Measurements from ENCODE around the gene LPP. TPM values are rescaled to one million over a fixed set of nuclear protein-coding genes. Genes with fewer than 3 reads are reported as not detected.

Gene LPP
- total and polyA plus RNA-seq, 2 donors from 2014 or later = 6.7 to 233 TPM

DNA sequence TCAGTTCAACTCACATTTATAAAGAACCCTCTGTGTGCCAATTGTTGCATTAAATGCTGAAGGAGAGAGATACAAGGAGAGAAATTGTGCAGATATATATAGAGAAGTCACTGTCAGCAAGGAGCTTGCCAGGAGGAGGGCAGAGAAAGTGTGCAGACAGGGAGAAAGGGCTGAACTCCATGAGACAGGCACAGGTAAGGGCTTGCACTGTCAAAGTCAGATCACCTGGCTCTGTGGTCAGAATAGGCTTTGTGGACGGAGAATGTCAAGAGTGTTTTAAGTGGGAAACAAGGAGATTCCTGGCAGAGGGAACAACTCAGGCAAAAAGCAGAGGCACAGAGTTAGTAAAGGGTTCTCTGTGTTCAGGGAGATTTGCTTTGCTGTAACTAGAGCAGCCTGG is 714.8 kb downstream of the LPP start:
- Histone ChIP-seq H3K4me1 (ENCODE audit: control insufficient read depth in 2 of 3, insufficient read depth in 2 of 3, low read depth in 1 of 3, low read length in 3 of 3) (no peaks in the 10 kb centered on the region), H3K4me3 (ENCODE audit: low read length in 3 of 3) (no peak overlapping the region), H3K9ac (ENCODE audit: low read length in 3 of 3) (no peak overlapping the region), H3K9me3 (ENCODE audit: control insufficient read depth in 2 of 3, insufficient read depth in 1 of 3, low read length in 3 of 3) (no peaks in the 10 kb centered on the region), H3K36me3 (ENCODE audit: control insufficient read depth in 2 of 3, insufficient read depth in 3 of 3, low read length in 3 of 3) (peaks cover 0 to 10% (median 3%) of the 10 kb centered on the region in 3 donors), H3K27ac (ENCODE audit: low read depth in 2 of 2, low read length in 2 of 2) (no peak overlapping the region), H3K27me3 (ENCODE audit: control insufficient read depth, insufficient read depth, low read length) (no peaks in the 10 kb centered on the region)
- TF ChIP-seq, protein P1, sequence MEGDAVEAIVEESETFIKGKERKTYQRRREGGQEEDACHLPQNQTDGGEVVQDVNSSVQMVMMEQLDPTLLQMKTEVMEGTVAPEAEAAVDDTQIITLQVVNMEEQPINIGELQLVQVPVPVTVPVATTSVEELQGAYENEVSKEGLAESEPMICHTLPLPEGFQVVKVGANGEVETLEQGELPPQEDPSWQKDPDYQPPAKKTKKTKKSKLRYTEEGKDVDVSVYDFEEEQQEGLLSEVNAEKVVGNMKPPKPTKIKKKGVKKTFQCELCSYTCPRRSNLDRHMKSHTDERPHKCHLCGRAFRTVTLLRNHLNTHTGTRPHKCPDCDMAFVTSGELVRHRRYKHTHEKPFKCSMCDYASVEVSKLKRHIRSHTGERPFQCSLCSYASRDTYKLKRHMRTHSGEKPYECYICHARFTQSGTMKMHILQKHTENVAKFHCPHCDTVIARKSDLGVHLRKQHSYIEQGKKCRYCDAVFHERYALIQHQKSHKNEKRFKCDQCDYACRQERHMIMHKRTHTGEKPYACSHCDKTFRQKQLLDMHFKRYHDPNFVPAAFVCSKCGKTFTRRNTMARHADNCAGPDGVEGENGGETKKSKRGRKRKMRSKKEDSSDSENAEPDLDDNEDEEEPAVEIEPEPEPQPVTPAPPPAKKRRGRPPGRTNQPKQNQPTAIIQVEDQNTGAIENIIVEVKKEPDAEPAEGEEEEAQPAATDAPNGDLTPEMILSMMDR (IDR thresholded peaks at IDR 0.05; ENCODE audit: borderline replicate concordance, extremely low read depth, insufficient read depth) = no peak
- intact Hi-C loops (cut with DNase I) = no loop called here
- DNase-seq = no peak
- FAIRE-seq = no peak

DNA sequence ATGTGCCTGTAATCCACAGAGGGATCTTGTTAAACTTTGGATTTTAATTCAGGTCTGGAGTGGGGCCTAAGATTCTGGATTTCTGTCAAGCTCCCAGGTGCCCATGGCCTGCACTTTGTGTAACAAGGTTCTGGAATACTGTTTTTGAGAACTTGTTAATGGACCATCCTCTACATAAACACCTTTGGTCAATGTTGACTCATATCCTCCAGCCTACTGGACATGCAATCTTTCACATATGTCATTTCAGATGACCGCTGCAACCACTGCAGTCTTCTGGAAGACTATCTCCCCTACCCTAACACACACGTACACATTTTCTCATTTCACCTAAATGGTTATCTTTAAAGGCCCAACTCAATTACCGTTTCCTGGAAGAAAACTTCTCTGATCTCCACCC is 715.7 kb downstream of the LPP start:
- Histone ChIP-seq H3K27ac (ENCODE audit: low read depth in 2 of 2, low read length in 2 of 2) (no peak overlapping the region), H3K9me3 (ENCODE audit: control insufficient read depth in 2 of 3, insufficient read depth in 1 of 3, low read length in 3 of 3) (no peaks in the 10 kb centered on the region), H3K4me1 (ENCODE audit: control insufficient read depth in 2 of 3, insufficient read depth in 2 of 3, low read depth in 1 of 3, low read length in 3 of 3) (no peaks in the 10 kb centered on the region), H3K4me3 (ENCODE audit: low read length in 3 of 3) (no peak overlapping the region), H3K27me3 (ENCODE audit: control insufficient read depth, insufficient read depth, low read length) (no peaks in the 10 kb centered on the region), H3K36me3 (ENCODE audit: control insufficient read depth in 2 of 3, insufficient read depth in 3 of 3, low read length in 3 of 3) (peaks cover 0 to 15% (median 6%) of the 10 kb centered on the region in 3 donors), H3K9ac (ENCODE audit: low read length in 3 of 3) (no peak overlapping the region)
- DNase-seq = no peak
- intact Hi-C loops (cut with DNase I) = no loop called here
- no peak for FAIRE-seq
- TF ChIP-seq, protein P1 (IDR thresholded peaks at IDR 0.05; ENCODE audit: borderline replicate concordance, extremely low read depth, insufficient read depth) = no peak

DNA sequence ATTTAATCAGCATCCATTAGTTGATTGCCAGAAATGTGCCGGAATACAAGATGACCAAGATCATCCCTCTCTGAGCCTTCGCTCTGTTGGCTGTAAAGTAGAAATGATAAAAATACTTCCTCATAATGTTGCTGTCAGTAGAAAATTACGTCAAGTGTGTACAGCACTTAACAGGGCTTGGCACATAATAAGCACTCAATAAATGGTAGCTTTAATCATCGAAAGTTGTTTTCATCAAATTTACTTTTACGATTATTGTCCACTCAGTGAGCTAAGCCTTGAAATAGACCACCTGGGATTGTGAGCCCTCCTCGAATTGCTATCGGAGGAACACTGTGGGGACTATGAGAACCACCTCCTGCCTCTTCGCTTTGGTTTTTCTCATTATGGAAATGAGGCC is 716.5 kb downstream of the LPP start:
- TF ChIP-seq, protein P1 (IDR thresholded peaks at IDR 0.05; ENCODE audit: borderline replicate concordance, extremely low read depth, insufficient read depth) = no peak
- FAIRE-seq (no peak), DNase-seq (peak in 1 of 5 donors; percentile 15)
- peaks cover 2 to 15% (median 13%) of the 10 kb centered on the region in 3 donors for H3K36me3 ChIP-seq (ENCODE audit: control insufficient read depth in 2 of 3, insufficient read depth in 3 of 3, low read length in 3 of 3)
- no peaks in the 10 kb centered on the region for H3K4me1 ChIP-seq (ENCODE audit: control insufficient read depth in 2 of 3, insufficient read depth in 2 of 3, low read depth in 1 of 3, low read length in 3 of 3)
- no peak overlapping the region for H3K9ac ChIP-seq (ENCODE audit: low read length in 3 of 3)
- intact Hi-C loops (cut with DNase I) = no loop called here
- H3K27ac ChIP-seq (ENCODE audit: low read depth in 2 of 2, low read length in 2 of 2) = no peak overlapping the region
- no peak overlapping the region for H3K4me3 ChIP-seq (ENCODE audit: low read length in 3 of 3)
- H3K27me3 ChIP-seq (ENCODE audit: control insufficient read depth, insufficient read depth, low read length) = no peaks in the 10 kb centered on the region
- H3K9me3 ChIP-seq (ENCODE audit: control insufficient read depth in 2 of 3, insufficient read depth in 1 of 3, low read length in 3 of 3) = no peaks in the 10 kb centered on the region

DNA sequence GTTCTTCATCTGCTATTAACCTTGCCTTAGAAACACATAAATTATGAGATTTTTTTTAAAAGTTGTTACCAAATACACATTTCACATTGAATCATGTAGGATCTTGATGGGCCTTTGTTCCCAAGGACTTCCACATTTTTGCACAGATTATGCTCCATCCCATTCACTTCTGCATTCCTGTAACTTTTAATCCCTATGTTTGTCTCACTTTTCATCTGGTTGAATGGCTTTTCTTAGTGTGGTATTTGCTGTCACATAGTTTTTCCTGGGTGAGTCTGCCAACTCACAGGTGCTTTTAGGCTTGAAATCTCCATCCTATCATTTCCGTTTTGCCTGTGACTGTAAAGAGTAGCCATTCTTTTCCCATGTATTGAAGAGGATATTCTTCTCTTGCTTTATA is 720.6 kb downstream of the LPP start:
- DNase-seq = no peak
- no peak overlapping the region for H3K27ac ChIP-seq (ENCODE audit: low read depth in 2 of 2, low read length in 2 of 2)
- no peak for FAIRE-seq
- intact Hi-C loops (cut with DNase I) = no loop called here
- no peak overlapping the region for H3K4me3 ChIP-seq (ENCODE audit: low read length in 3 of 3)
- H3K4me1 ChIP-seq (ENCODE audit: control insufficient read depth in 2 of 3, insufficient read depth in 2 of 3, low read depth in 1 of 3, low read length in 3 of 3) = no peaks in the 10 kb centered on the region
- no peaks in the 10 kb centered on the region for H3K9me3 ChIP-seq (ENCODE audit: control insufficient read depth in 2 of 3, insufficient read depth in 1 of 3, low read length in 3 of 3)
- H3K36me3 ChIP-seq (ENCODE audit: control insufficient read depth in 2 of 3, insufficient read depth in 3 of 3, low read length in 3 of 3) = peaks cover 2 to 15% (median 13%) of the 10 kb centered on the region in 3 donors
- no peaks in the 10 kb centered on the region for H3K27me3 ChIP-seq (ENCODE audit: control insufficient read depth, insufficient read depth, low read length)
- no peak overlapping the region for H3K9ac ChIP-seq (ENCODE audit: low read length in 3 of 3)
- TF ChIP-seq, protein P1 (IDR thresholded peaks at IDR 0.05; ENCODE audit: borderline replicate concordance, extremely low read depth, insufficient read depth) = no peak

All from kidney (tissue), 14 donors.